DMS114 treated with DMSO at 0.1 percent for 48 hours (cell line): ENCODE data around the gene SNTA1.
A peak's percentile ranks its signal among the peaks of the same experiment; 100 is the strongest.
"Not testable (repeated sequence)": the region's sequence is repeated elsewhere in the genome, so short reads cannot be mapped to it uniquely, and the experiment has no call there.

ENCODE experiments used
- DNase-seq: peaks from one replicate; lab custom pipeline; 2025; ENCODE audit not compliant: unreplicated experiment; lab: John Stamatoyannopoulos, UW

The SNTA1 gene

DNA sequence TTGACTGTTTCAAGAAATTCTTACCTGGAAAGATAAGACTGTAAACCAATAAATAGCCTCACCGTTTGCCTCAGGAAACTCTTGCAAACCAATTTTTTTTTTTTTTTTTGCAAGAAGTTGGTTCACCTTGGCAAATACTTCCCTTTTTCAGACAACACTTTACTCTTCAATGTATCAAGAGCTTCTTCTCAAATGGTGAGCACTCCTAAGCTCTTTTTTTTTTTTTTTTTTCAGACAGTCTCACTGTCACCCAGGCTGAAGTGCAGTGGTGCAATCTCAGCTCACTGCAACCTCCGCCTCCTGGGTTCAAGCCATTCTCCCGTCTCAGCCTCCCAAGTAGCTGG, 22.7 kb upstream of the SNTA1 start:
- no peak for DNase-seq

GRCh38 chr20:33465481-33466302, 22.1 kb upstream of the SNTA1 start:
- DNase-seq, result no peak

DNA sequence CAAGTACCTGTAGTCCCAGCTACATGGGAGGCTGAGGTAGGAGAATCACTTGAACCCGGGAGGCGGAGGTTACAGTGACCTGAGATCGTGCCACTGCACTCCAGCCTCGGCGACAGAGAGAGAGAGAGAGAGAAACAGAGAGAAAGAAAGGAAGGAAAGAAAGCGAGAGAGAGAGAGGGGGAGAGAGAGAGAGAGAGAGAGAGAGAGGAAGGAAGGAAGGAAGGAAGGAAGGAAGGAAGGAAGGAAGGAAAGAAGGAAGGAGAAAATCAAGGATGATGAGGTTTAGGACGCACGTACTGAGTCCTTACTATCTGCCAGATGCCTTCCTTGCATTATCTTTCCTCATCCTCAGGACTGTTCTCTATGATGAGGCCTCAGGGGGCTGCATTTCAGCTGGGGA, 21.2 kb upstream of the SNTA1 start:
- DNase-seq, result not testable (repeated sequence)

- no peak for DNase-seq
Observed at GRCh38 chr20:33463332-33464101, 20.0 kb upstream of the SNTA1 start.

DNA sequence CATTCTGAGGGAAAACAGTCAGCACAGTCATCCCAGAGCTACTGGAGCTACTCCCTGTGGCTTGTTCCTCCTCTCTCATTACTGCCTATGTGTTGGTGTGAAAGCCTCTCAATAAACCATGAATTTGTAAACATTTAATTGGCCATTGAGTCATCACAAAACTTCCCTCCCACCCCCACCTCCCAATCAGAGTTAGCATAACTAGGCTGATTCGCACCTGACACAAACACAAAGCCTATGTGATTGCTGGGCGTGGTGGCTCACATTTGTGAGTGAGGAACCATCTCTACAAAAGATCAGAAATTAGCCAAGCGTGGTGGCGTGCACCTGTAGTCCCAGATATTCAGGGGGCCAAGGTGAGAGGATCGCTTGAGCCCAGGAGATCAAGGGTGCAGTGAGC, 17.1 kb upstream of the SNTA1 start:
- DNase-seq, result no peak

GRCh38 chr20:33459599-33459998, 16.0 kb upstream of the SNTA1 start:
- no peak for DNase-seq

DNA sequence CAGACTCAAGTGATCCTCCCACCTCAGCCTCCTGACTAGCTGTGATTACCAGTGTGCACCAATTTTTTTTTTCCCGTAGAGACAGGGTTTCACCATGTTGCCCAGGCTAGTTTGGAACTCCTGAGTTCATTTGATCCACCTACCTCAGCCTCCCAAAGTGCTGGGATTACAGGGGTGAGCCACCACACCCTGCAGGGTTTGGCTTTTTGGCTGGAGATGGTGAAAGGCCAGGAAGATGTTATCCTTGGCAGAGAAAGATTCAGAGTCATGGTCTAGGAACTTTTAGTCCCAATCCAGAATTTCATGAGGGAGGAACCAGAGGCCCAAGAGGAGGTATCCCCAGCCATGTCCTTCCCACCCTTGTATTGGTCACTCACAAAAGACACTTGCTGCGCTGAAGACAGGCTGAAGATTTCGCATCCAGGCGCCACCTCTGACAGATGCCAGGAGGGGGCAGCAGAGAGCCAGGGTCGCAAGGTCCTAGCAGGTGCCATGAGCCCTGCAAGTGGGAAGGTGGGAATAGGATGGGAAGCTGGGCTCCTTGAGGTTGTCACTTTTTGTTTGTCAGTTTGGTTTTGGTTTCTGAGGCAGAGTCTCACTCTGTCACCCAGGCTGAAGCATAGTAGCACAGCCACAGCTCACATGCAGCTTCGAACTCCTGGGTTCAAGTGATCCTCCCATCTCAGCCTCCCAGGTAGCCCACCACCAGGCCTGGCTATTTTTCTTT, 13.5 kb upstream of the SNTA1 start:
- DNase-seq, result peak; percentile 19

DNA sequence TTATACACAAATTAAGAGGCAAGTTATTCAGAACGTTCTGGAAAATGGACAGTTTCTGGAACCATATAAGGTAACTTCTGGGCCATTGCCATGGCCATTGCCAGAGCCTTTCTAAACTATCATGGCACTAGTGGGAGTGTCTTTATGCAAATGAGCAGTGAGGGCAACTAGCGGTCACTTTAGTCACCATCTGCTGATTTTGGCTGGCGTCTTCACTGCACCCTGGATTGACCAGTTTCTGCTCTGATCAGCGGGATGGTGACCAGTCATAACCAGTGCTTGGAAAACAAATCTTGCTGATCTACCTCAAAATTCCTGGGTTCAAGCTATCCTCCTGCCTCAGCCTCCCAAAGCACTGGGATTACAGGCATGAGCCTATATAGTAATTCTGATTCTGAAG, 7.3 kb upstream of the SNTA1 start:
- no peak for DNase-seq

DNA sequence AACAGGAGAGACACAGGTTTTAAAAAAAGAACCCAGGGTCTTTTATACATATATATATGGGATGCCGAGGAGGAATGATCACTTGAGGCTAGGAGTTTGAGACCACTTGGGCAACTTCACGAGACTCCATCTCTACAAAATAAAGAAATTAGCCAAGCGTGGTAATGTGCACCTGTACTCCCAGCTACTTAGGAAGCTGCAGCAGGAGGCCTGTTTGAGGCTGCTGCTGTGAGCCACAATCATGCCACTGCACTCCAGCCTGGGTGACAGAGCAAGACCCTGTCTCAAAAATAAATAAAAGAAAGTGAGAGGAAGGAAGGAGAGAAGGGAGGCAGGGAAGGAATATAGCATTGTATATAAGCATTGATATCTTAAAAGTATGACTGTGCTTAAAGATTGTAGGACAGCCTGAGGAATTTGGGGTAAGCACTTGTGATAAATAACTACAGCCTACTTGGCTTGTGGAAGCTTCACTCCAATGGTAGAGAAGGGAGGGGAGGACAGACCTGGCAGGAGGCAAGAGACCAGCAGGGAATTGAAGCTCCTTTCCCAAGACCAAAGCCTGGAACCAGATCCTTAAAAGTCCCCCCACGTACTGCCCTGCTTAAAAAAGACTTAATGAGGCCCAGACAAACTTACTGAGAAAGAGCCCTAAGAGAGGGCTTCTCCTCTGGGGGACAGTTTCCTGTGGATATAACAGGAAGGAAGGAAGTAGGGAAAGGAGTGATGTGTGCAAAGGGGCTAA, 2.5 kb upstream of the SNTA1 start:
- DNase-seq, result no peak

DNA sequence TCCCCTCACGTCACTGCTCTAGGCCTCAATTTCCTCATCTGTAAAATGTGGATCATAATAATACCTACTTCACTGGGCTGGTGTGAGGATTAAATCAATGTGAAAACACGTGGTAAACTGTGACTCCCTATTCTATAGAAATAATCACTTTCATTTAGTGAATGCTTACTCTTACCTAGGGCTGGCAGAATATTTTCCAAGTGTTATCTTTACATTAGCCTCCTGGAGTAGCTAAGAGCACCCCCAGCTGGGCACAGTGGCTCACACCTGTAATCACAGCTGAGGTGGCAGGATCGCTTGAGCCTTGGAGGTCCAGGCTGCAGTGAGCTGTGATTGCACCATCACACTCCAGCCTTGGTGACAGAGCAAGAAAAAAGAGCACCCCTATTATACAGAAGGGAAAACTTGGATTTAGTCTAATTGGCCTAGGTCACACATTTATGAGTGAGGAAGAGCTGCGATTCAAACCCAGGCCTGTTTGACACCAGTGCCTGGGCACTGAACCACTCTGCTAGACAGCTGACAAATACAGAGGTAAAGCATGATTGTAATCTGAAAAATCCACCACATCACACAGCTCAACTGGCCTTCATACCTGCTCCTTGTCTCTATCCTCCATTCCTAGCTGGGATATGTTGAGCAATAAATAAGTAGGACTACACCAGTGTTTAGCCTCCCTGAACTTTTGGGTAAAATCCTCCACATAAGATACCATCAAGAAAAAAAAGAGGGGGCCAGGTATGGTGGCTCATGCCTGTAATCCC, 1.4 kb upstream of the SNTA1 start:
- DNase-seq, result no peak

DNA sequence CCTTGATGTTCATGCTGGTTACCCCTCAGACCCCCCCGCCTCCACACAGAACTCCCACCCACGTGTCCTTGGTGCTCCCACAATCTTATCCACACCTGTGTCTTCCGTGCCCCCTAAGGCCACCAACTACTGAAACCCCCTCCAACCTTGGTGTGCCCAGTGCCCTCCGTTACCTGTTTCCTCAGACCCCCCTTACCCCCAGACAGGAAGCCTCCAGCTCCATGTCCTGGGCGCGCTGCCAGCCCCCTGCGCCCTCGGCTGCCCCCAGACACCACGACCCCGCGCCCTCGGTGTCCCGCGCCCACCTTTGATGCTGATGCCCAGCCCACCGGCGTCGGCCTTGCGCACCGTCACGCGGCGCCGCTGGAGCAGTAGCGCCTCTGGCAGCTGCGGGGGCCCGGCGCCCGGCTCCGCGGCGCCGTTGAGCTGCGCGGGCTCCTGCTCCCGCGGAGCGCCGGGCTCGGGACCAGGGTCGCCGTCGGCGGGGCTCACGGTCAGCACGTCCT, 504 bp downstream of the SNTA1 start:
- no peak for DNase-seq

GRCh38 chr20:33442136-33443005, 1.2 kb downstream of the SNTA1 start:
- DNase-seq, result no peak

DNA sequence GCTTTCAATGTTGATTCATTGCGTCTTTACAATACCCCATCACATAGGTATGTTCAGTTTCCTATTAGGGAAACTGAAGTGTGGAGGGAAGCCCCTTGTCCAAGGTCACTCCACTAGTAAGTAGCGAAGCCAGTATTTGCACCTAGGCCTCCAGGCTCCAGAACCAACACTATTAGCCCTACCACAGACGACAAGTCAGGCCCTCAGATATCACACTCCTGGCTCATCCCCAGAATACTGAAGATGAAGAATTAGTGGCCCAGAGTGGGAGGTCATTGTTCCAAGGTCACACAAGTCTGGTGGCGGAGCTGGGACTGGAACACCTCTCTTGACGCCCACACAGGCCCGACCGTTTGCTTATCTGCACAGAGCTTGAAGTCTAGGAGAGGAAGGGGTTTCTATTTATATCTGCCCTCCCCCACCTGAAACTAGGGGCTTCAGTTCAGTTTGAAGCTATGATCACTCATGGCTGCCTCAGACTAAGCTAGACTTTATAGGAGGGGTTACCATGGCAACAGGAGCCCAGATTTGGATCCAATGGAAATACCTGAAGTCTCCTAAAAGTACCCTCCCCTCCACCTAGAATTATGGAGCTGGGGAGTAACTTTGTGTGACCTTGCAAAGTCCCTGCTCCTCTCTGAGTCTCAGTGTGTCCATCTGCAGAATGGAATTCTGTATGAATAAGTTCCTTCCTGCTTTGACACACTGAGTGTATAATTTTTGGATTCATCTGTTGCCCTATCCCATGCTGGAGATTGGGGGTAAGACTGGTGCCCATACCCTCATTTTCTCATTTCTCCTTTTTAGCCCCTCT, 2.2 kb downstream of the SNTA1 start:
- DNase-seq, result no peak

GRCh38 chr20:33440562-33440961, 3.0 kb downstream of the SNTA1 start:
- not testable (repeated sequence) for DNase-seq

DNA sequence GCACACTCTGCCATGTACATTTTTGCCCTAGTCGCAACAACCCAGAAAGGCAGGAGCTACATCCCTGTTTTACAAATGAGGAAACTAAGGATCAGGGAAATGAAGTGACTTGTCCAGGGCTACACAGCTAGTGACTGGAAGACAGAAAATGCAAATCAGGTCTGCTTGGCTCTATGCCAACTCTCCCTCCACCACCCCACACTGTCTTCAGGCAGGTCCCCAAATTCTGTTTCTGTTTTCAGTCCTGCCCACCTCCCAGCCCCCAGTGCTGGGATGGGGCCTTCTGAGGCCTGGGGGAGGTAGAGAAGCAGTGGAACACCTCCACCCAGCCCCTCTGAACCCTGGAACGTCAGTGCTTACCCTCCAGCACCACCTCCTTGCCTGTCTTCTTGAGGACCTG, 5.1 kb downstream of the SNTA1 start:
- DNase-seq, result no peak

DNA sequence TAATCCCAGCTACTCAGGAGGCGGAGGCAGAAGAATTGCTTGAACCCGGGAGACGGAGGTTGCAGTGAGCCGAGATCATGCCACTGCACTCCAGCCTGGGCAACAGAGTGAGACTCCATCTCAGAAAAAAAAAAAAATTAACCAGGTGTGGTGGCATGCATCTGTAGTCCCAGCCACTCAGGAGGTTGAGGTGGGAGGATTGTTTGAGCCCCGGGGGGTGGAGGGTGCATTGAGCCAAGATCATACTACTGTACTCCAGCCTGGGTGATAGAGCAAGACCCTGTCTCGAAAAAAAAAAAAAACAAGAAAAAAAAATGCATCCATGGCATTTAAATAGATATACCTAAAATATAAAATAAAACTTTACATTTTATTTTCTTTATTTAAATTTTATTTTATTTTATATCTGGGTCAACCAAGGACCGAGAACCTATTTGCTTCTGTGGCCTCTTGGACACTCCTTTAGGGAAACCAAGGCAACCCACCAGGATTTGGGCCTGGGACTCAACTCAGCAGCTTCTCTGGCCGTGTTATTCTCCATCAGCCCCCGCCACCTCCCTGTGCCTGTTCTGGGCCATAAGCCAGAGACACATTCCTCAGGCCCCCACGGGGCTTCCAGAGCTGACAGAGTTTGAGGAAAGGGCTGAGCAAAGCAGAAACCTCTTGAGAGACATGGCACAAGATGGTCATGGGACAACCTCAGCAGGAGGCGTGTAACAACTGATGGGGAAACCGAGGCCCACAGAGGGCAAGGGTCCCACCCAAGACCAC, 6.2 kb downstream of the SNTA1 start:
- DNase-seq, result no peak

GRCh38 chr20:33434434-33434833, 9.1 kb downstream of the SNTA1 start:
- no peak for DNase-seq
